HL-60/S4 treated with retinoic acid at 250 ng/mL for 4 days and 3 days (cell line): ENCODE results near the gene CPNE5.

ENCODE experiments used
- in situ Hi-C: fragments of 300-500 bp; cut with MboI; formaldehyde crosslinking; loops from 2 replicates; pipeline ENCODE4 v1.7.0; 2022; ENCODE audit warnings: low sequenced_read_pairs

CPNE5 gene

DNA sequence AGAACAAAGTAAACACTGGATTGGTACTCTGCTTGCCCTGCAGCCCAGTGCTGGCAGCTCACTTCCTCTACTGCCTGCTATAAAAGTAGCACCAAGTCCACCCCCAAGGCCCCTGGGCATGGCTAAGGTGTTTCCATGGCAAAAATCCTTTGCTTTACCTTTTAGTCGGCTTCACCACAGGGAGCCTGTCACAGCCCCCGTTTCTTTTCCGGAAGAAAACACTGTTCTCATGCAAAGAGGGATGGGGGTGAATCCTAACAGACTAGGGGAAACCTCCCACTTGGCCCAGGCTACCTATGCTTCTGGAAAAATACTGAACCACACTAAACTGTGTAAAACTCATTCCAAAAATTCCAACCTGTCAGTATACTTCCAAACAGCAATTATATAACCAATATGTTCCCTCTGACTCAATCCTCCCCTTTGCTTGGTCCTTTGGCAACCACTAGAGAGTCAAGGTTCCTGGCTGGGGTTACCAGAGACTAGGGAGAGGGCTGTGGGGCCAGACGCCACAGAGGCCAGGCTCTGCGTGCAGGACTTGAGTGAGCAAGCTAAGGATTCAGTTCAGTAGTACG lies 19.2 kb upstream of the CPNE5 start:
- in situ Hi-C loops, result no loop called here

DNA sequence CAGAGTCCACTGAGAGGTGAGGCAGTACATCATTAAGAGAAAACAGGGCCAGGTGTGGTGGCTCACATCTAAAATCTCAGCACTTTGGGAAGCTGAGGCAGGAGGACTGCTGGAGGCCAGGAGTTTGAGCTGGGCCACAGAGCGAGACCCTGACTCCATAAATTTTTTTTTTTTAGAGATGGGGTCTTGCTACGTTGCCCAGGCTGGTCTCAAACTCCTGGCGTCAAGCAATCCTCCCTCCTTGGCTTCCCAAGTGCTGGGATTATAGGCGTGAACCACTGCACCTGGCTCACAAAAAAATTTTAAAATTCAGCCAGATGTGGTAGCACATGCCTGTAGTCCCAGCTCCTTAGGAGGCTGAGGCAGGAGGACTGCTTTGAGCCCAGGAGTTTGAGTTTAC lies 18.1 kb upstream of the CPNE5 start:
- in situ Hi-C loops, result no loop called here

DNA sequence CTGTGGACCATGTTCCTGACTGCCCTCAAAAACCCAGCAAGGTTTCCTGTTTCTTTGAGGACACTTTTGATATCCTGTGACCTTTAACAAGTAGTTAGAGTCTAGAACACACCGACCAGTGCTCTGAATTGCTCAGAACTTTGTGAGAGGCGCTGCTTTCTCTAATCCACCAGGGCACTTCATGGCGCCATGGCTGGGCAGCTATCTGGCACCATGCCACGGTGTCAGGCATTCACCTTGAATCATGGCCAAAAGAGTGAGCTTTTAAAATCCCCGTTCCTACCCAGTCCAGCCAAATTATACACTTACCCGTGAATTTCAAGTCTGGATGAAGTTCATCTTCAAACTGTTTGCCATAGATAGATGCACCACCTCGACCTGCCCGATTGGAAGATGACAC lies 17.0 kb upstream of the CPNE5 start:
- in situ Hi-C loops, result no loop called here

DNA sequence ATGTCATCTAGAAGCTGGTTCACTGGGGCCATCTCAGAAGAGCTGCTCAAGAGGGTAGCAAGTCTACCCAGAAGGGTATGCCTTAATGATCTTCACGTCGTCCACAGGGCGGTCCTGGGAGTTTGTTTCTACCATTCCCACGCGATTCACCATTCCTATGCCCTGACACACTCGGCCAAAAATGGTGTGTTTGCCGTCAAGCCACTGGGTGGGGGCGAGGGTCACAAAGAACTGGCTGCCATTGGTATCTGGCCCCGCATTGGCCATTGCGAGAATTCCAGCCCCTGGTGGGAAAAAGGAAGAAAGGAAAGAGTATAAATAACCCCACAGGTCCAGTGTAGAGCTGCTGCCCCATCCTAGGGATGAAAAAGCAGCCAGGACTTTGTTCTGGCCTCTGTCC lies 16.5 kb upstream of the CPNE5 start:
- in situ Hi-C loops, result no loop called here

DNA sequence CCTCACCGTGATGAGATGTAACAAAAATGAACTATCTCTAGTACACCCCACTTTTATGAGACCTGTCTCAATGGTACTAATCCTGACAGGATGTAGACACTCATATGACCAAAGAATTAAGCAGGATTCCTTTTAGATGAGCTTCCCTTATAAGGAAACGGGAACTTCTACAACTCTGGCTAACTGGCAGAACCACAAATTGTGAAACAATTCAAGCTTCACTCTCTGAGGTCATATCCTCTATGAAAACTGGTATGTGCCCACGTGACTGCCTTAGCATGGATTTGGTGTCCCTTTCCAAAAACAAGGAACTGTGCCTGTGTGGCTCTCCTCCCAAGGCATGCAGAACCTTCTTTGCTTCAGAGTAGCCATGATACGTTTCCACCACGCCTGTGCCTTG lies 14.1 kb upstream of the CPNE5 start:
- in situ Hi-C loops, result no loop called here

DNA sequence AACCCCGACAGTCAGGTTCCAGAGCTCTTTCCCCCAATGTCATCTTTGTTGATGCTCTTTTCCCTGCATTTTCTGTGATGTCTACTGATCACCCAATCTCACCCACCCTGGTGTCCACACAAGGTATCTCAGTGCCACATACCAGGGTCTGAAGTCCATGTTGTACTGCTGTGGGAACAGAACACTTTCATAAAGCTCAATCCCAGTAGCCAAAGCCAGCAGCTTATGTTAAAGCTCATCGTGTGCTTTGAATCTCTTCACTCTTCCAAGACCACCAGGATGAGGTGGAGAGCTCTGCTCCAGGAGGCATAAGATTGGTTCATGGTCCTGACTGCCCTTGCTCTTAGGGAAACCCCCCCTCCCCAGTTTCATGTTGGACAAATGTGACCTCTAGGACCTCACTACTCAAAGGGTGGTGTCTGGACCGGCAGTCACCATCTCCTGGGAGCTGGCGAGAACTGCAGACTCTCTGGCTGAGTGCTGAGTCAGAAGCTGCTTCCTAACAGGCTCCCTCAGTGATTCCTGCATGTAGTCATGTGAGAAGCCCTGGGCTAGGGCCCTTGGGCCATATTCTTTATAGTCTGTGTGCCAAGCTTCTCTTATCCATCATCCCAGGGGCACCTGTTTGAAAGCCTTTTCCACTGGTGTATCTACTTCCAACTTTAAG lies 13.4 kb upstream of the CPNE5 start:
- in situ Hi-C loops, result no loop called here

DNA sequence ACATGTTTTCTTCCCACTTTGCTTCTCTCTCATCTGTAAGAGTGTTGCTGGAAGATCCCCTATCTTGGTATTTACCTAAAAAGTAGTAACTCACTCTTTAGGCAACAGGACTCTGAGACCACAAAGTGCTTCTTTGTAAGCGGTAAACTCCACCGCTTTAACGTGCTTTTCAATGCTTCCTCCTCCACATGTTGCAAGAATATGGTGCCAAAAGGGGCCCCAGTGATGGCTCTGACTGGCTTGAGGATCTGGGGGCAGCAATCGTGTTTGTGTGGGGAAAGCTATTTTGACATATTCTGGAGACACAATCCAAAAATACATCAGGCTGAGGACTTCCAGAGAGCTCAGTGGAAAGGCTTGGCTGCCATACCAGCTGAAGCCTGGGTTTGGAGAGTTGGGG lies 12.4 kb upstream of the CPNE5 start:
- in situ Hi-C loops, result no loop called here

DNA sequence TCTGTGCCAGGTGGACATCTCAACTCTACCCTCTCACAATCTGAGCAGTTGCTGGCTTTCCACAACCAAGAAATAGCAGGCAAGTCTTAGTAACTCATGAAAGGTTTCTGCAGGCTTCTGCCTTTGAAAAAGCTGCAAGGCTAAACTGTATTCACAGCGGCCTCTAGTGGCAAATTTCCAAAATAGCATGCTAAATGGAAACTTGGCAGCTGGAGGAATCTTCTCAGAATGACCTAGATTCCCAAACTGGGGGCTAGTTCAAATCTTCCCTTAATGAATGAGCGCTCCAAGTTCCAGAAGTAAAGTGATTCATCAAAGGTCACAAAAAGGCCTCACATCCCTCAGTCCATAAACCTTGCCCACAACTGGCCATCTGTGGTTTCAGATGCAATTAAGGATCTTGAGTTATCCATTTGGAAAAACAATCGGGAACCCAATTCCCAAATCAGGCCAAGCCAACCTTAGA lies 11.9 kb upstream of the CPNE5 start:
- in situ Hi-C loops, result no loop called here

DNA sequence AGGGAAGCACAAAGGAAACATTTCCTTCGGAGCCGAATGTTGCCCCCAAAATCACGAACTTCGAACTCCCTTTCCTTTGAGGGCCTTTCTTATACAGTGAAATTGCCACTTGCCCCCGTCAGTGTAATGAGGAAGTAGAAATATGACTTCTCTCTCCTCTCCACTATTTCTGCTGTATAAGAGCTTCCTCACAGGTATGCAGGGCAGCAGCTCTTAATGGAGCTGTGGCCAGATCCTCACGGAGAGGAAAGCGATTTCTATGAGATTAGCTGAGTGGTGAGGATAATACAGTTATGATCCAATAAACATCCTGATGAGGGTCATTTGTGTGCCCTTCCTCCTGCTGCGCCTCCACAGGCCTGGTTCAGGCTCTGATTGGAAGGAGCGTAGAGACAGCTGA lies 10.8 kb upstream of the CPNE5 start:
- in situ Hi-C loops, result no loop called here

DNA sequence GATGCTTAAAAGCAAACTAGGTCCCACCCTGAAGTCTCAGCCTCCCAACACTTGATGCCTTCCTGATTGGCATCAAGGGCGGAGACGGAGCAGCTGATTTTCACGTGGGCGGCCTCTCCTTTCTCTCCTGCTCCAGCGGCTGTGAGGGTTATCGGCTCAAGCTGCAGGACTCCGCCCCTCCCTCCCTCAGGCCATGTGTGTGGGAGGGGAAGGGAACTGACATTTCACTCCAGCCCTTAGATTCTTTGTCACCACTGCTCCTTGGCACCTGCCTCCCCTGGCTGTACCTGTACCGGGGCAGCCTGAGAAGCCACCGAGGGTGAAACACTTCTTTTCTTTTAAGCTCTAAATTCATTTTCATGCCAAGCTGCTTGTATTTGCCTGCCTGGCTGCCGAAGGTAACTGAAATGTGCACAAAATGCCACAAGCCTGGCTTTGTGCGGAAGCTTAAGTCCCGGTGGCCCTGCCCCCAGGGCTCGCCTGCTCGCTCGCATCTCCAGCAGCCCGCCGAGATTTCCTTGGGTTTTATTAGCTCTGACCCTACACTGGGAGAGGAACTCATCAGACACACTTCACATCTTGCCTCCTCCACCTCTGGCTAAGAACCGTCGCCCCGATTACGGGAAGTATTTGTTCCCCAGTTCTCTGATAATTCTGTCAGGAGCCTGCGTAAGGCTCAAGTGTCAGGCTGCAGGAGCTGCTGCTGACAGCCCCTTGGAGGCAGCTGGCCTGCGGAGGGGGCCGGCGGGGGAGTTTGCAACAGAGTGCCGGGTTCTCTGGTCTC lies 9.6 kb upstream of the CPNE5 start:
- in situ Hi-C loops, result no loop called here

DNA sequence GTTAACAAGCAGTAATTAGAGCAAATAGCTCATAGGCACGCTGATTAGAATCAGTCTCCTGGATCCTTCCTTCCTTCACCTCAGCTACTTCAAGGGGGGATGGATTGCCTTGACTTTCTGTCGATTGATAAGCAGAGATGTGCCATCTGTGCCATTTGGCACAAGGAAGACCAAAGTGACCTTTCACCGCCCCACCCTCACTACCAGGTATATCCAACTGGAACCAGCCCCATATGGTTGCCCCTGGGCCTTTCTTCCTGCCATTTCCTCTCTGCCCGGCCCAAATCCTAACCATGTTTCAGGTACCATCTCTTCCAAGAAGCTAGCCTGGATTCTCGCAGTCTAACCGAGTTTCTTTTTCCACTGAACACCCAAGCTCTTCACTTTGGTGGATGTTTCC lies 8.7 kb upstream of the CPNE5 start:
- in situ Hi-C loops, result no loop called here

DNA sequence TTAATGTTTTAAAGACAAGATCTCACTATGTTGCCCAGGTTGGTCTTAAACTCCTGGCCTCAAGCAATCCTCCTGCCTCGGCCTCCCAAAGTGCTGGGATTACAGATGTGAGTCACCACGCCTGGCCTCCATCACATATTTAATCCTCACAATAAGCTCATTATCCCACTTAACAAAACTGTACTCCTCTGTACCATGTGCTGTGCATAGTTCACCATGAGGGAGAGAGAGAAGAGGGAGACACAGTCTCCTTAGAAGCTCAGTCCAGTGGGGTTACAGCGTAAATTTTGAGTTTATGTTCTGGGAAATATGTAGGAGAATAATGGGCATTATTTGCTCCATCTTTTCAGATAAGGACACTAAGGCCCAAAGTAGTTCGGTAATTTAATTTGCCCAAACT lies 7.9 kb upstream of the CPNE5 start:
- in situ Hi-C loops, result no loop called here

DNA sequence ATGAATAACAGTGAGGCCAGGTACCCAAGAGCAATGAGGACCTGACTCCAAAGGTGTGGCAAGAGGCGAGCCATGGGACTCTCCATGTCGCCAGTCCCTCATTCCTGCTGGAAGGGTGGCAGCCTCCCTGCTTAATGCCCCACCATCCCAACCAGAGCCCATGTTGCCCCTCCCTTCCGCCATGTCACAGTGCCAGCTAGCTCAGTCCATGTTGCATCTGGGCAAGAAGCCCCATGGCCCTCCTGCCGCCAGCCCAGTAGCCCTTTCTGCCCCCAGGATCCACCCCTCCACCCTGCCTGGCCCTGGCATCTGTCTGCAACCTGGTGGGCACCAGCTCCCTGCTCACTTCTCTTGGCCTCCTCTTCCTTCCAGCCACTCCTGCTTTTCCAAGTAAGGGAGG lies 6.0 kb upstream of the CPNE5 start:
- in situ Hi-C loops, result no loop called here

DNA sequence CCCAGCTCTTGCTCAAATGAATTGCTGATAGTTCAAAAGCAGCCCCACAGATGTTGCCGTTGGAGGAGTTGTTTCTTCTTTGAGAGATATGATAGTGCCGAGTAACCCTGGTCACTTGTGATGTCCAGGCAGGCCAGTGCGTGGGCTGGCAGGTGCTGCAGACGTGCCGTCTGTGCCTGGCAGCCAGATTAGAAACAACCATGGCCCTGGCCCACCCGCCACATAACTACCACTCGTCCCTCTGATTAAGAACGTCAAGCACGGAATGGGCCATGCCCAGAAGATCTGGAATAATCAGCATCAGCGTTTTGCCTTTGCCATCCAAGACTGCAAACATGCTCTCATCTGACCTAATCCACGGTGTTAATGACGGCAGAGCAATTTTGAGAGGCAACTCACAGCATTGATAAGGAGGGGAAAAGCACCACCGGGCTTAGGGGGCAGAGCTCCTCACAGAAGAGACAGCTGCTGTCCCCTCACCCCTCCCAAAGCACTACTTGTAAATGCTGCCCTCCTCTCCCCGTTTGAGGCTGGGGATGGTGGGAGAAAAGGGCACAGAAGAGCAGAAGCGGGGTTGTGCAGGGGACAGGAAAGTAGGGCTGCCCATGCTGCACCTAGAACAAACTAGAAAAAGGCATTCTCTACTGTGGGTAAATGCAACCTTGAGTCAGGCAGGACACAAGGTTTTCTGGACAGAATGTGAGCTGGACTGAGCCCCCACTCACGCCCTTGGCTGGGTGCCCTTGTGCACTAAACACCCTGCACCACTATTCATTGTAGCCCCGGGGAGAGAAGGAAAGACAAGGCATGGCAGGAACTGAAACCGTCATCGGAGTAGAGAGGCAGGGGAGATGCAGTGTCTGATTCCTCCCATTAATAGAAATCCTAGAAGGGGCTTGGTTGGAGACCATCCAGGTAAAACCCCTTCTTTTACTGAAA lies 5.3 kb upstream of the CPNE5 start:
- in situ Hi-C loops, result no loop called here

DNA sequence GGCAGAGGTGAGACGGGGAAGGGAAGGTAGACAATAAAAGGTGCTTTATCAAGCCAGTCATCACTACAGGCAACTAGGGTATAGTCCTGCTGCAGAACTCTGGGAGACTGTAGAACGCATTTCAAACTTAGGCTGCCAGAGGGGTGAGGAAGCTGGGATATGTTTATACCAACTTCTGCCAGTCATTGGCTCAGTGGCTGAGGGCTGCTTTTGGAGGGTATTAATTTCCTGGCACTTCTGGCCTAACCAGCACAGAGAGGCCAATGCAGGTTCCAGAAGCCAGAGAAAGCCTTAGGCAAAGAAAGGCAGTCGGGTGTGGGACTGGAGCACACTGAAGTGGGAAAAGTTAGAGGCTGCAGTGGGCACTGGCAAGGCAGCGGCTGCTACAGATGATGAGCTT lies 3.9 kb upstream of the CPNE5 start:
- in situ Hi-C loops, result no loop called here

DNA sequence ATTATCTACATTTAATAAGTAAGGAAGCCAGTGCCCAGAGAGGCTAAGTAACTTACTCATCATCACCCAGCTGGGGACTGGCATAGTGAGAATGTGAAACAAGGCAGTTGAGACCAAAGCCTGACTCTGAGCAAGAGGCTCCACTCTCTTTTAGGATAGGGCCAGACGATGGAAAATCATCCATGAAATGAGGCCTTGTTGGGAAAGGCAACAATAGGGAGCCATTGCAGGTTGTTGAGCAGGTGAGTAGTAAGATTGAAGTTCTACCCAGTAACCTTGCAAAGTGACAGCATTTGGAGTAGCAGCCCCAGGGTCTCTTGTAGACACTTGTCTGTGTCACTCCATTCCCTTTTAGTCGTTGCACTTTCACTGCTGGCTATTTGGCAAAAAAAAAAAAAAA lies 2.5 kb upstream of the CPNE5 start:
- in situ Hi-C loops, result no loop called here

DNA sequence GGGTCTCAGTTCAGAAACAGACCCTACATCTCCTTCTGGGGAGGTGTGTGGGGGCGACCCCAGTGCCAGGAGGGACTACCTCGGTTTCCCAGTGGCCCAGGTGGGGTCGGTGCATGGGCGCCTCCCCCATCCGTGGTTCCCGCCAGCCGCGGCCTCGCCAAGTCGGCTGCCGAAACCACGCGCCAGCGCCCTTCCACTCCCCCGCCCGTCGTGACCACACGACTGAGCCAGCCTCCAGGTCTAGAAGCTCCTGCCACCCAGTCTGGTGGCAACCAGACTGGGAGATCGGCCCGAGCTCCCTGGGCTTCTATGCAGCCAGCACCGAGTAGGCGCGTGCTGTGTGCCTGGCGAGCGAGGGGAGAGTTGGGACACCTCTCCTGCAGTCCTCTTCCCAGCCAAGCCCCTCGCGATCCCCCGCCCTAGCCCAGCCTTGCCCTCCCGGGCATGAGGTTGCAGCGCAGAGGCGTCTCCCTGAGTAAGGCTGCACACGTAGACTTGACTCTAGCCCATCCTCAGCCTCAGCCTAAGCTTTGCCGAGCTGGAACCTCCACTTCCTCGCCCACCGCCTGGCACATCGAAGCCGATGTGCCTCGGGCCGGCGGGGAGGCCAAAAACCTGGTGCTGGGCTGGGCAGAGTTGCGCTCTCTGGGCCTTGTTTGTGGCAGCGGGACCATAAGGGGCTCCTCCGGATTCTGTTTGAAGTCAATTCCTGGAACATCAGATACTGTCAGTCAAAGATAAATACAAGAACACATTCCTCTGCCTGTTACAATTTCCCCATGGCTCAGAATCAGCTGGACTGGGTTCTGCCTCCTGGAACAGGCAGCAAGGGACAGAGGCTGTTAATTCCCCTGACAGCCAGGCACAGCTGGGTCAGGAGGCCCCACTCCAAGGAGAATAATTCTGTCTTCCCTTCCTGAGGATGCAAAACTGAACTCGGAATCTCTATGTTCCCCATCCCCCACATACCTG lies 1.5 kb upstream of the CPNE5 start:
- in situ Hi-C loops, result no loop called here

DNA sequence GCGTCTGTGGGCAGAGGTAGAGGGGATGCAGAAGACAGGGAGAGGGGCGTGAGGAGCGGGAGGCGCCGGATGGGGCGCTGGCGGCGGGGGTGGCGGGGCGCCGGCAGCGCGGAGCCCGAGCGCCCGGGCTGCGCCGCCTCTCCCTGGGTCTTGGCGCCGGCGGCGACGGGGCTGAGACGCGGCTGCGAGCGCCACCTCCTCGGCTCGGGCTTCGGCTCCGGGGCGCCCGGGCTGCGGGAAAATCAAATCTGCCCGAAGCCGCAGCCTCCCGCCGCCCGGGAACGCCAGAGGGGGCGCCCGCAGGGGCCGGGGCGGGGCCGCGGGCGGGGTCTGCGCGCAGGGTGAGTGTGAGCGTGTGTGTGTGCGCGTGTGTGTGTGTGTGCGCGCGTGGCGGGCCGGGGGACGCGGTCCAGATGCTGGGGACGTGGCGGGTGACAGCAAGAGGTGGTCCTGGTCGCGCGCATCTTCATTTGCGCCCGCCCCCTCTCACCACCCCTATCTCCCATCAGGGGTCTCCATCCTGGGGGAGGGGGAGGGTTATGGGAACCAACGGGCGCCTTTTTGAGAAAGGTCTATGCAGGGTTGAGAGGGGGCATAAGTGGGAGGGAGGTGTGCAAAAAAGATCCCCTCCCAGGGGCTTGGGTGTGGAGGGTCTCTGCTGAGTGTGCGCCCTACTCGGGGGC lies 646 bp upstream of the CPNE5 start:
- in situ Hi-C loops, result no loop called here

DNA sequence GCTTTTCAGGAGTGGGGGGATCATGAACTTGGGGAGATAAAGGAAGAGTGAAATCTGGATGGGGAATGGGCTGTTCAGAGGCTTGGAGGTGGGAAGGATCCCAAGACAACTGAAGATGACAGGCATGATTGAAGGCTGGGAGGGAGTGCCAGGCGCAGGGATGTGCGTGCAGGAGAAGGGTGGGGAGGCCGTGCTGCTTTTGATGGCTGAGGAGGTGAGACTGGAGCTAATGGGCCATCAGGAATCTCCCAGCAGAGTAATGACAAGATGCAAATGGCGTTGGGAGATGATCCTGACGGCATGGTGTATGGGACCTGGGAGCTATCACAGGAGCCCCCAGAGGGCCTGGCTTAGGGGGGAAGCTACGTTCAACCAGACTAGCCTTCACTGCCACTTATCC lies 1.6 kb downstream of the CPNE5 start:
- in situ Hi-C loops, result no loop called here

DNA sequence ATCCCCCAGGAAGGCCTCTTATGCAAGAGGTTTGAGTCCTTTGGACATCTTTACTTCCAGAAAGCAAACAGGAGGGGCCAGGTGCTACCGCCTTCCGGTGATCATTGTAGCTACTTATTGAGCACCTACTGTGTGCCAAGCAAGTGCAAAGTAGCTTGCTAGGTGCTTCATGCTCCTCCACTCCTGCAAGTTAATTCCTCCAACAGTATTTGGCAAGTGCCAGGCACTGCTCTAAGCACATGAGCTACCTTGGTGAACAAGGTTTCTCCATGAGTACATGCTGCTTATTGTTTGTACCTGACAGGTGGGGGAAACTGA lies 2.3 kb downstream of the CPNE5 start:
- in situ Hi-C loops, result no loop called here
